ENCODE measurements around the gene FGD6. TPM values are rescaled to one million over a fixed set of nuclear protein-coding genes. Genes with fewer than 3 reads are reported as not detected.
"Not testable (repeated sequence)": the region's sequence is repeated elsewhere in the genome, so short reads cannot be mapped to it uniquely, and the experiment has no call there.

FGD6 gene
- total and polyA plus RNA-seq, 8 donors = 13.8 to 36.0 (median 16.0) TPM

DNA sequence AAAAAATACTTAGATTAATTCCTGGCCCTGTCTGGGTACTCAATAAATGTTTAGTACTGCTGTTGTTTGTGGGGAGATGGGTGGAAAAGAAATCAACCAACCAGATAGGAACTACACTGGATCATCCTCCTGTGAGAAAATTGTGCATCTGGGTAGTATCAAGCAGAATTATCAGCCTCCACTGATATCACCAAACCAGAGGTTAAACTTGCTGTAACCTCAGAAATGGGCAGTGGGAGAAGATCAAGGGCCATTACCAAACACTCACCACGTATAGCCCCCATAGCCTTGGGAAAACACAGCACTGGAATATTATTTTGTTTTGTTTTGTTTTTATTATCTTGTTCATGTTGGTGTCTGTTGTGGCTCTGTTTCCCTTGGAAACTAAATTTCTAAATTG lies 20.0 kb upstream of the FGD6 start:
- H3K27me3 ChIP-seq = no peaks in the 10 kb centered on the region
- peaks cover 0 to 6% of the 10 kb centered on the region in 2 donors for H3K36me3 ChIP-seq
- H3K4me3 ChIP-seq = no peak overlapping the region
- ATAC-seq (no peak), DNase-seq (no peak)
- TF ChIP-seq, protein P1, sequence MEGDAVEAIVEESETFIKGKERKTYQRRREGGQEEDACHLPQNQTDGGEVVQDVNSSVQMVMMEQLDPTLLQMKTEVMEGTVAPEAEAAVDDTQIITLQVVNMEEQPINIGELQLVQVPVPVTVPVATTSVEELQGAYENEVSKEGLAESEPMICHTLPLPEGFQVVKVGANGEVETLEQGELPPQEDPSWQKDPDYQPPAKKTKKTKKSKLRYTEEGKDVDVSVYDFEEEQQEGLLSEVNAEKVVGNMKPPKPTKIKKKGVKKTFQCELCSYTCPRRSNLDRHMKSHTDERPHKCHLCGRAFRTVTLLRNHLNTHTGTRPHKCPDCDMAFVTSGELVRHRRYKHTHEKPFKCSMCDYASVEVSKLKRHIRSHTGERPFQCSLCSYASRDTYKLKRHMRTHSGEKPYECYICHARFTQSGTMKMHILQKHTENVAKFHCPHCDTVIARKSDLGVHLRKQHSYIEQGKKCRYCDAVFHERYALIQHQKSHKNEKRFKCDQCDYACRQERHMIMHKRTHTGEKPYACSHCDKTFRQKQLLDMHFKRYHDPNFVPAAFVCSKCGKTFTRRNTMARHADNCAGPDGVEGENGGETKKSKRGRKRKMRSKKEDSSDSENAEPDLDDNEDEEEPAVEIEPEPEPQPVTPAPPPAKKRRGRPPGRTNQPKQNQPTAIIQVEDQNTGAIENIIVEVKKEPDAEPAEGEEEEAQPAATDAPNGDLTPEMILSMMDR (IDR thresholded peaks at IDR 0.05) = no peak
- intact Hi-C loops (cut with DNase I) = no loop called here
- H3K27ac ChIP-seq = no peak overlapping the region
- H3K4me1 ChIP-seq = no peaks in the 10 kb centered on the region
- H3K9me3 ChIP-seq = no peaks in the 10 kb centered on the region

DNA sequence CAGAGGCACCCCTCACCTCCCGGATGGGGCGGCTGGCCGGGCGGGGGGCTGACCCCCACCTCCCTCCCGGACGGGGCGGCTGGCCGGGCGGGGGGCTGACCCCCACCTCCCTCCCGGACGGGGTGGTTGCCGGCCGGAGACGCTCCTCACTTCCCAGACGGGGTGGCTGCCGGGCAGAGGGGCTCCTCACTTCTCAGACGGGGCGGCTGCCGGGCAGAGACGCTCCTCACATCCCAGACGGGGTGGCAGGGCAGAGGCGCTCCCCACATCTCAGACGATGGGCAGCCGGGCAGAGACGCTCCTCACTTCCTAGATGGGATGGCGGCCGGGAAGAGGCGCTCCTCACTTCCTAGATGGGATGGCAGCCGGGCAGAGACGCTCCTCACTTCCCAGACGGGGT lies 18.4 kb upstream of the FGD6 start:
- H3K4me1 ChIP-seq; H3K36me3 ChIP-seq; intact Hi-C loops (cut with DNase I); H3K9me3 ChIP-seq; H3K27ac ChIP-seq; H3K27me3 ChIP-seq; DNase-seq; ATAC-seq; H3K4me3 ChIP-seq: not testable (repeated sequence)

DNA sequence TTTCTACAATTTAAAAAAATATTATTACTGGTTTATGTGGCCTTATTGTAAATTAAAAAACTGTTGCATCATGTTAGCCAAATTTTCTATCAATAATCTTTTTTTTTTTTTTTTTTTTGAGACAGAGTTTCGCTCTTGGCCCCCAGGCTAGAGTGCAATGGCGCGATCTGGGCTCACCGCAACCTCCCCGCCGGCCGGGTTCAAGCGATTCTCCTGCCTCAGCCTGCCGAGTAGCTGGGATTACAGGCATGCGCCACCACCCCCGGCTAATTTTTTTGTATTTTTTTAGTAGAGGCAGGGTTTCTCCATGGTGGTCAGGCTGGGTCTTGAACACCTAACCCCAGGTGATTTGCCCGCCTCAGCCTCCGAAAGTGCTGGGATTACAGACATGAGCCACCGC lies 16.9 kb upstream of the FGD6 start:
- ATAC-seq; intact Hi-C loops (cut with DNase I); H3K9me3 ChIP-seq; DNase-seq; H3K4me3 ChIP-seq; H3K36me3 ChIP-seq; H3K27me3 ChIP-seq; H3K27ac ChIP-seq: not testable (repeated sequence)
- peaks cover 0 to 11% of the 10 kb centered on the region in 2 donors for H3K4me1 ChIP-seq

DNA sequence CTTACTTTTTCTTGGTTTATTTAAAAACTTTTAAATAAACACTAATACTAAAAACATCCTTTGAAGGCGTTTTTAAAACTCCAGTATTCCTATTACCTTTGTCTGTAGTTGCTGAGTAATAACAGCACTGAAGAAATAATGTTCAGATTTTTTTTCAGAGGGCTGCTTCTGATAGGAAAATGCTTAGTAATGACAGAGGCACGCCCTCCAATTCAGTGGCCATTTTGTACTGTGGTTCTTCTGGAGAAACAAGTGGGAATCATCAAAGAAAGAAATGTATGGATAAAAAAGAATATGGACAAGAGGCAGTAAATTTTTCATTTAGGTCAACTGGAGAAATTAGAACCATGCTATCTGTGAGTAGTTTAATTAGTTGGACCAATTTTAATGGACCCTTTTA lies 13.9 kb upstream of the FGD6 start:
- H3K27ac ChIP-seq = no peak overlapping the region
- H3K36me3 ChIP-seq = peaks cover 0 to 4% of the 10 kb centered on the region in 2 donors
- intact Hi-C loops (cut with DNase I) = no loop called here
- TF ChIP-seq, protein P1 (IDR thresholded peaks at IDR 0.05) = no peak
- H3K27me3 ChIP-seq = no peaks in the 10 kb centered on the region
- H3K4me1 ChIP-seq = peaks cover 6 to 25% of the 10 kb centered on the region in 2 donors
- DNase-seq (no peak), ATAC-seq (no peak)
- H3K4me3 ChIP-seq = no peak overlapping the region
- no peaks in the 10 kb centered on the region for H3K9me3 ChIP-seq

DNA sequence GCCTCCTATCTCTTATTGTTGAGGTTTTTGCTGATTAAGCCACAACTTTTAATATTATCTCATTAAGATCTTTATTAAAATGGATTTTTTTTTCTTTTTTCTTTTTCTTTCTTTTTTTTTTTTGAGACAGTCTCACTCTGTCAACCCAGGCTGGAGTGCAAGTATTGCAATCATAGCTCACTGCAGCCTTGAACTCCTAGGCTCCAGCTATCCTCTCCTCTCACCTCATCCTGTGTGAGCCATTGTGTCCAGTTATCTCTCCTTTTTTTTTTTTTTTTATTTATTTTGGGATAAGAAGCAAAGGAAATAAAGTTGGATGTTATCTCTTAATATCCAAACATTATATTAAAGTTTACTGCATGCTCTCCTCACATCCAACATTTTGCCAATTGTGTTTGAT lies 13.0 kb upstream of the FGD6 start:
- H3K27me3 ChIP-seq = no peaks in the 10 kb centered on the region
- TF ChIP-seq, protein P1 (IDR thresholded peaks at IDR 0.05) = no peak
- intact Hi-C loops (cut with DNase I) = no loop called here
- peaks cover 0 to 6% of the 10 kb centered on the region in 2 donors for H3K36me3 ChIP-seq
- peaks cover 8 to 25% of the 10 kb centered on the region in 2 donors for H3K4me1 ChIP-seq
- DNase-seq (no peak), ATAC-seq (no peak)
- H3K9me3 ChIP-seq = no peaks in the 10 kb centered on the region
- H3K4me3 ChIP-seq = no peak overlapping the region
- H3K27ac ChIP-seq = peak overlapping the region in 1 of 2 donors; percentile 5

DNA sequence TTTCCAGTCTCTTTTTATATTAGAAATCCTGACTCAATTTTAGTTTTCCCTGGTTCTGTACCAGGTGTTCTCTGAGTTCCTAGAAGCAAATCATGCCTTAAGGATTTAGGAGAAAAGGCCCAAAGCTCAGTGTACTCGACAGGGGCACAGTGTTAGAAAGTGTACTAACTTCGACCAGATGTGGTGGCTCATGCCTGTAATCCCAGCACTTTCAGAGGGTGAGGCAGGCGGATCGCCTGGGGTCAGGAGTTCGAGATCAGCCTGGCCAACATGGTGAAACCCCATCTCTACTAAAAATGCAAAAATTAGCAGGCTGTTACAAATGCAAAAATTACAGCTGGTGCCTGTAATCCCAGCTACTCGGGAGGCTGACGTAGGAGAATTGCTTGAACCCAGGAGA lies 12.4 kb upstream of the FGD6 start:
- intact Hi-C loops (cut with DNase I) = no loop called here
- DNase-seq = no peak
- Histone ChIP-seq H3K27ac (peak overlapping the region in 1 of 2 donors; percentile 5), H3K9me3 (no peaks in the 10 kb centered on the region), H3K36me3 (peaks cover 0 to 11% of the 10 kb centered on the region in 2 donors), H3K4me3 (no peak overlapping the region), H3K27me3 (no peaks in the 10 kb centered on the region), H3K4me1 (peaks cover 8 to 25% of the 10 kb centered on the region in 2 donors)
- no peak for ATAC-seq
- TF ChIP-seq, protein P1 (IDR thresholded peaks at IDR 0.05) = no peak

Measured in left lung (tissue), 10 donors.